ENCODE measurements around the gene CSF2.

CSF2 gene

DNA sequence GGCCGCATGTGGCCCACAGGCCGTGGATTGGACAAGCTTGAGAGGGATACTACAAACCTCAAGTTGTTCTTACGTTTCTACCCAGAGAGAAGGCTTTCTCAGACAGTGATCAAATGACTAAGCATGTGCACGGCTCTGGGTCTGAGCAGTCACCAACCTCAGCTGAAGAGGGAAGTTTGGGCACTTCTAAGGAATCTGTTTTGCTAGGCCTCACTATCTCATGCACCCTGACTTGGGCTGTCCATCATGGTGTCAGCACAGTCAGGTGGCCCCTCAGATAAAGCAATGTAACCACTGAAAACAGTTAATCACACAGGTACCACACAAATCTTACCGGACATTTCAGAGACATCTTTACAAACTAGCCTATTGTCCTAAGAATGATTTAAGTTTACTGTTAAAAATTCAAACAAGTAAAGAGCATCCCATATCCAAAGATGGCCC, 24.6 kb downstream of the CSF2 start:
- no peak overlapping the region for H3K4me3 ChIP-seq (ENCODE audit: control insufficient read depth, low read depth, low read length)
- DNase-seq (ENCODE audit: low read depth) = peak; percentile 43
- TF ChIP-seq, protein P1, sequence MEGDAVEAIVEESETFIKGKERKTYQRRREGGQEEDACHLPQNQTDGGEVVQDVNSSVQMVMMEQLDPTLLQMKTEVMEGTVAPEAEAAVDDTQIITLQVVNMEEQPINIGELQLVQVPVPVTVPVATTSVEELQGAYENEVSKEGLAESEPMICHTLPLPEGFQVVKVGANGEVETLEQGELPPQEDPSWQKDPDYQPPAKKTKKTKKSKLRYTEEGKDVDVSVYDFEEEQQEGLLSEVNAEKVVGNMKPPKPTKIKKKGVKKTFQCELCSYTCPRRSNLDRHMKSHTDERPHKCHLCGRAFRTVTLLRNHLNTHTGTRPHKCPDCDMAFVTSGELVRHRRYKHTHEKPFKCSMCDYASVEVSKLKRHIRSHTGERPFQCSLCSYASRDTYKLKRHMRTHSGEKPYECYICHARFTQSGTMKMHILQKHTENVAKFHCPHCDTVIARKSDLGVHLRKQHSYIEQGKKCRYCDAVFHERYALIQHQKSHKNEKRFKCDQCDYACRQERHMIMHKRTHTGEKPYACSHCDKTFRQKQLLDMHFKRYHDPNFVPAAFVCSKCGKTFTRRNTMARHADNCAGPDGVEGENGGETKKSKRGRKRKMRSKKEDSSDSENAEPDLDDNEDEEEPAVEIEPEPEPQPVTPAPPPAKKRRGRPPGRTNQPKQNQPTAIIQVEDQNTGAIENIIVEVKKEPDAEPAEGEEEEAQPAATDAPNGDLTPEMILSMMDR (conservative IDR thresholded peaks at IDR 0.05; ENCODE audit: control insufficient read depth, insufficient read depth, low read depth, low read length) = no peak

DNA sequence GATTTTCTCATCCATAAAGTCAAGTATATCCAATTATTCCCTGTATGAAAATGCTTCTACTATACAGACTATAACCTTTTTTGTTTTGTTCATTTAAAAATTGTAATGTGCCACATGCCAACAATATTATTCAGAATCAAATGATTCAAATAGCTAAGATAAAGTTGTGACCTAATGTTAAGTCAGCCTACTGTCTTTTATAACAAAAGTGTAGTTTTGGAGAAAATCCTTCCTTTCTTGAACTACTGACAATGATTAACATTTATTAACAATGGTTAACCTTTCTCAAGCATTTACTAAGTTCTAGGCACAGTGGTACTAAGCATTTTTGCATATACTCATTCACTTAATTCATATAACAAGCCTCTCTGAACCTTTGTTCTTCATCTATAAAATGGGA, 25.0 kb downstream of the CSF2 start:
- TF ChIP-seq, protein P1 (conservative IDR thresholded peaks at IDR 0.05; ENCODE audit: control insufficient read depth, insufficient read depth, low read depth, low read length) = no peak
- no peak for DNase-seq (ENCODE audit: low read depth)
- H3K4me3 ChIP-seq (ENCODE audit: control insufficient read depth, low read depth, low read length) = no peak overlapping the region

- TF ChIP-seq, protein P1 (conservative IDR thresholded peaks at IDR 0.05; ENCODE audit: control insufficient read depth, insufficient read depth, low read depth, low read length) = no peak
- no peak overlapping the region for H3K4me3 ChIP-seq (ENCODE audit: control insufficient read depth, low read depth, low read length)
- no peak for DNase-seq (ENCODE audit: low read depth)
These were observed 25.6 kb downstream of the CSF2 start for GRCh38 chr5:132099076-132099748.

DNA sequence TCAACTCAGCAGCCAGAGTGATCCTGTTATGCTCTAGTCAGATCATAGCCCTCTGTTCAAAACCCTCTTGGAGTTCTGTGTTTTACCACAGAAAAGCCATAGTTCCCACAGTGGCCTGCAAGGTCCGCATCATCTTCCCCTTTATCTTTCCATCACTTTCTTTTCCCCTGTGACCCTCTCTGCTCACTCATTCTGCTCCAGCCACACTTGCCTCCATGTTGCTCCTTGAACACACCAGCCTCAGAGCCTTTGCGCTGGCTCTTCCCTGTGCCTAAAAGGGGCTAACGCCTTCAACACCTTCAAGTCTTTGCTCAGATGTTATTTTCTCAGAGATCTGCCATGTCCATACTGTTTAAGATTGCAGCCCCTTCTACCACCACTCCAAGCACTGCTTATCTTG, 26.3 kb downstream of the CSF2 start:
- no peak overlapping the region for H3K4me3 ChIP-seq (ENCODE audit: control insufficient read depth, low read depth, low read length)
- TF ChIP-seq, protein P1 (conservative IDR thresholded peaks at IDR 0.05; ENCODE audit: control insufficient read depth, insufficient read depth, low read depth, low read length) = no peak
- no peak for DNase-seq (ENCODE audit: low read depth)

DNA sequence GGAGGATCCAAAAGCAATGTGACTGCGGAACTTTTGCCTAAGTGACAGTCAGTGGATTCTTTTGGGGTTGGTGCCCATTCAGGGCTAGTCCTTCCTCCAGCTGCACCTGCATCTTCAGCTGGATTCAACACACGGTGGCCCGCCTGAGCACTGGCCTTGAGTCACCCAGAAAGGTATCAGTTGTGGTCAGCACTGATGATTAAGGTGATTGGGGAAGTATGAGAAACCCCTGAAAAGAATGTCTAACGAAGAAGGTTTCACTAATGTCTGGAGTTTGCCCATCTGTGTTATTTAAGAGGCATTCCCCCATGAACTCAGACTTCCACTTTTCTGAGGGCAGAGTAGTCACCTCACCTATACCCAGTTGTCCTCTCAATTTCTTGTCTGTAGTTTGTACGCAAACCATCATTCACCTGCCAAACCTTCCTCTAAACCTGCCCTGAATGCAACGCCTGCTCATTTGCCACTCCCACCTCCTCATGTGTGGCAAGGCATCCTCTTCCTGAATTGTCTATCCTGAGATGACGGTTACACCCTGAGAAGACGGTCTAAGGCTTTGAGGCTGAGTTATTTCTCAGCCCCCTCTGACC, 27.2 kb downstream of the CSF2 start:
- H3K4me3 ChIP-seq (ENCODE audit: control insufficient read depth, low read depth, low read length) = no peak overlapping the region
- TF ChIP-seq, protein P1 (conservative IDR thresholded peaks at IDR 0.05; ENCODE audit: control insufficient read depth, insufficient read depth, low read depth, low read length) = no peak
- no peak for DNase-seq (ENCODE audit: low read depth)

DNA sequence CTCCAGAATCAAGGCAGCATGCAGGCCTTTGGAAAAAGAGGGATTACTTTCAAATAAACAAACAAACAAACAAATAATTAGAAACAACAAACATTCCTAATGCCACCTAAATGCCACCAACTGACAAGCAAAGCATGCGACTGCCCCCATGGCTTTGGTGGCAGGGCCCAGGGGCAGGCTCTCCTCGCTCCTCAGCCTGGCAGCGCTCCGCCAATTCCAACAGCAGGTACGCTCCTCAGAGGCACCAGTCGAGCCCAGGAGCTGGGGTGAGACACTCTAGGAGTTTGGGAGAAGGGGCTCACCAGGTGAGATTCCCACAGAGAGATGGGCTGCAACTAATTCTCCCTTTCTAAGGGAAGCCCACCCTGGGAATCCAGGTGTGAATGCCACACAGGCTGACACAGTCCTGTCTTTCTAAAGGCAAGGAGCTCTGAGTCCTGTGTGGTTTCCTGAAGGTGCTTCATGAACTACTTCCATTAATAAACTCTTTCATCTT, 27.8 kb downstream of the CSF2 start:
- TF ChIP-seq, protein P1 (conservative IDR thresholded peaks at IDR 0.05; ENCODE audit: control insufficient read depth, insufficient read depth, low read depth, low read length) = no peak
- no peak overlapping the region for H3K4me3 ChIP-seq (ENCODE audit: control insufficient read depth, low read depth, low read length)
- no peak for DNase-seq (ENCODE audit: low read depth)
